ENCODE results near the gene TBXAS1. TPM values are rescaled to one million over a fixed set of nuclear protein-coding genes. Genes with fewer than 3 reads are reported as not detected.

Gene TBXAS1
- polyA plus RNA-seq, 2 of the 4 experiments (the other 2 are of a cell fraction), result 8.8 to 11.6 TPM

GRCh38 chr7:139948167-139948566 is 119.1 kb downstream of the TBXAS1 start:
- H3K4me2 ChIP-seq, result no peak overlapping the region
- H3K27ac ChIP-seq, result no peak overlapping the region
- ChIA-PET CTCF (interaction anchor here (0.6 to 1.2 kb wide), 3 partner anchors 54 to 139 kb away, joined by 3 to 5 read pairs (median 3); no protein-coding TSS in a partner anchor), POLR2A (no interaction called here)
- no peak for FAIRE-seq
- TF ChIP-seq POLR2A (IDR thresholded peaks at IDR 0.05; ENCODE audit: low read length) (no peak), TP53 (CRISPR knock-in tag; IDR thresholded peaks at IDR 0.05) (no peak), POLR2AphosphoS2 (conservative IDR thresholded peaks at IDR 0.05; ENCODE audit: low read length) (no peak), BHLHE40 (IDR thresholded peaks at IDR 0.05; ENCODE audit: low read depth, low read length) (no peak), HEYL (CRISPR knock-in tag; IDR thresholded peaks at IDR 0.05) (no peak), FOSB (CRISPR knock-in tag; IDR thresholded peaks at IDR 0.05) (no peak)
- WGBS (ENCODE audit: missing lambda C conversion rate), result 100% methylated on average over 2 of the region's 2 CpGs
- H3K4me1 ChIP-seq, result peaks cover 21% of the 10 kb centered on the region
- H3K9me3 ChIP-seq, result peaks cover 11% of the 10 kb centered on the region; the same call in 1 of the 3 replicates
- H3K4me3 ChIP-seq, result no peak overlapping the region
- DNase-seq (ENCODE audit: low read depth in 1 of 2, low spot score in 1 of 2), result no peak
- no peak for ATAC-seq

DNA sequence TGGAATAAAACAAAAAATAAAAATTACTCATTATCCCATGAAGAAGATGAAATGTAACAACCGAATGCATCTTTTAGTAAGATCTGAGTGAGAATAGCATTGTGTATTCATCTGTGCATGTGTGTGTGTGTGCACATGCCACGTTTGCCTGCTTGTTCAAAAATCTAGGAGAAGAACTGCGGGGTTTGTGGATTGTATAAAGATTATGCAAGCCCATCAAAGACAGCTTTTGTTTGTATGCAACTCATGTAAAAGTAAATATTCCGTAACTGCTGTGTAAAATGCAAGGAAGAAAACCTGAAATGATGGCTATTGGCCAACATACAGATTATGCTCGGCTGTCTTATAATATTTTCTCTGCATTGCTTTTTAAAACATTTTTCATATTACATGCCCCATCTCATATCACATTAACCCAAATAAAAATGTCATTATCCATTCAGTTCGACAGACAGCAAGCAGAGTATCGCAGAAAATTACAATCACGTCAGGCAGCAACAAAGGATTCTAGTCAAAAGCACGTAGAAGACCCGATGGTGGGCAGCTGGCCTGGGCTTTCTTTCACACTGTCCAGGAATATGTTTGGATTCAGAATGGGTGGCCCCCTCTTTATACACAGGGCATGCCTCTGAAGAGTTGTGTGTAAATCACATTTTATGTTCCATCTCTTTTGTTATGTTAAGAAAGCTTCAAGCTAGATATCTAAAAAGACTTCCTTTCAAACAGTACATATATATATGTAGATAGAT is 119.7 kb downstream of the TBXAS1 start:
- Histone ChIP-seq H3K9me3 (peaks cover 11% of the 10 kb centered on the region; the same call in 1 of the 3 replicates), H3K27ac (0 out of 6 replicates have a peak overlapping the region, but pooled peaks of 1 of the 2 experiments have one; percentile 9), H3K4me1 (peaks cover 21% of the 10 kb centered on the region), H3K4me2 (no peak overlapping the region), H3K4me3 (no peak overlapping the region)
- ATAC-seq (no peak), FAIRE-seq (no peak), DNase-seq (ENCODE audit: low read depth in 1 of 2, low spot score in 1 of 2) (no peak)
- TF ChIP-seq SMC3 (IDR thresholded peaks at IDR 0.05) (no peak), ZC3H11A (IDR thresholded peaks at IDR 0.05) (no peak), EHMT2 (IDR thresholded peaks at IDR 0.05; ENCODE audit: low read depth) (no peak), MAZ (IDR thresholded peaks at IDR 0.05; ENCODE audit: borderline replicate concordance, low read depth, low read length) (no peak), TP53 (CRISPR knock-in tag; IDR thresholded peaks at IDR 0.05) (no peak), CHD2 (IDR thresholded peaks at IDR 0.05; ENCODE audit: low read length, partially characterized antibody) (no peak), CEBPB (IDR thresholded peaks at IDR 0.05) (peak in 1 of 2 experiments; percentile 46; a peak in 1 of 4 replicates)
- TF ChIP-seq, protein P1, sequence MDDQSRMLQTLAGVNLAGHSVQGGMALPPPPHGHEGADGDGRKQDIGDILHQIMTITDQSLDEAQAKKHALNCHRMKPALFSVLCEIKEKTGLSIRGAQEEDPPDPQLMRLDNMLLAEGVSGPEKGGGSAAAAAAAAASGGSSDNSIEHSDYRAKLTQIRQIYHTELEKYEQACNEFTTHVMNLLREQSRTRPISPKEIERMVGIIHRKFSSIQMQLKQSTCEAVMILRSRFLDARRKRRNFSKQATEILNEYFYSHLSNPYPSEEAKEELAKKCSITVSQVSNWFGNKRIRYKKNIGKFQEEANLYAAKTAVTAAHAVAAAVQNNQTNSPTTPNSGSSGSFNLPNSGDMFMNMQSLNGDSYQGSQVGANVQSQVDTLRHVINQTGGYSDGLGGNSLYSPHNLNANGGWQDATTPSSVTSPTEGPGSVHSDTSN (IDR thresholded peaks at IDR 0.05), result no peak
- ChIA-PET CTCF (interaction anchor here (0.6 to 1.4 kb wide), 4 partner anchors 11 to 302 kb away, joined by 3 to 5 read pairs (median 4); no protein-coding TSS in a partner anchor), POLR2A (no interaction called here)
- WGBS (ENCODE audit: missing lambda C conversion rate), result 73% methylated on average over 10 of the region's 10 CpGs

GRCh38 chr7:139949629-139950028 is 120.6 kb downstream of the TBXAS1 start:
- no peak overlapping the region for H3K27ac ChIP-seq
- CTCF ChIA-PET, result interaction anchor here (1.4 kb wide), 2 partner anchors 10 to 303 kb away, joined by 4 to 5 read pairs; no protein-coding TSS in a partner anchor
- peak in 1 of 2 experiments; percentile 39 for DNase-seq (ENCODE audit: low read depth in 1 of 2, low spot score in 1 of 2)
- TF ChIP-seq MAFK (IDR thresholded peaks at IDR 0.05; ENCODE audit: partially characterized antibody) (peak; percentile 66), NR3C1 (IDR thresholded peaks at IDR 0.05) (no peak), GATA3 (IDR thresholded peaks at IDR 0.05; ENCODE audit: borderline replicate concordance) (no peak)
- H3K9me3 ChIP-seq, result peaks cover 11% of the 10 kb centered on the region; the same call in 1 of the 3 replicates
- H3K4me3 ChIP-seq, result no peak overlapping the region
- POLR2A ChIA-PET, result no interaction called here
- ATAC-seq, result peak; percentile 74
- FAIRE-seq, result no peak
- H3K4me1 ChIP-seq, result peaks cover 21% of the 10 kb centered on the region
- 32% methylated on average over 3 of the region's 3 CpGs for WGBS (ENCODE audit: missing lambda C conversion rate)
- peak overlapping the region; percentile 22 for H3K4me2 ChIP-seq

- H3K9me3 ChIP-seq, result peaks cover 6% of the 10 kb centered on the region; the same call in 1 of the 3 replicates
- ChIA-PET CTCF (no interaction called here), POLR2A (no interaction called here)
- peak overlapping the region; percentile 37 for H3K4me2 ChIP-seq
- TF ChIP-seq RNF2 (IDR thresholded peaks at IDR 0.05; ENCODE audit: borderline replicate concordance, low read depth) (no peak), BHLHE40 (IDR thresholded peaks at IDR 0.05; ENCODE audit: low read depth, low read length) (no peak), GATA3 (IDR thresholded peaks at IDR 0.05; ENCODE audit: borderline replicate concordance) (peak; percentile 31; the same call in 1 of the 2 replicates), JUNB (IDR thresholded peaks at IDR 0.05) (0 out of 2 replicates have a peak, but pooled peaks have one; percentile 40)
- TF ChIP-seq, protein P2, sequence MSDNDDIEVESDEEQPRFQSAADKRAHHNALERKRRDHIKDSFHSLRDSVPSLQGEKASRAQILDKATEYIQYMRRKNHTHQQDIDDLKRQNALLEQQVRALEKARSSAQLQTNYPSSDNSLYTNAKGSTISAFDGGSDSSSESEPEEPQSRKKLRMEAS (IDR thresholded peaks at IDR 0.05), result peak; percentile 34; the same call in 1 of the 2 replicates
- peak; percentile 40 to 58; a peak in 2 of 6 replicates for ATAC-seq
- H3K27ac ChIP-seq, result peak overlapping the region in 1 of 2 experiments; percentile 52; a peak in 2 of 6 replicates
- 22% methylated on average over 10 of the region's 10 CpGs for WGBS (ENCODE audit: missing lambda C conversion rate)
- H3K4me3 ChIP-seq, result no peak overlapping the region
- peaks cover 21% of the 10 kb centered on the region for H3K4me1 ChIP-seq
- peak; percentile 10 to 49 for DNase-seq (ENCODE audit: low read depth in 1 of 2, low spot score in 1 of 2)
- FAIRE-seq, result no peak
These were observed 121.9 kb downstream of the TBXAS1 start for GRCh38 chr7:139950881-139951525.
